IMR-90 (cell line): ENCODE results near the gene LHPP. TPM values are rescaled to one million over a fixed set of nuclear protein-coding genes. Genes with fewer than 3 reads are reported as not detected.

Source experiments
- ATAC-seq: fragments of 200-7000 bp; cut with Tn5 transposase; 2 replicates; pipeline ENCODE4 v1.9.1; 2020; ENCODE audit warnings: low read depth, mild to moderate bottlenecking, moderate library complexity
- BruUV-seq: library from RNA; stranded (reverse); fragments of 400-500 nt; replicated peaks from 2 replicates; lab custom pipeline; 2021; lab: Mats Ljungman, UMichigan
- CTCF ChIA-PET: fragments of 300-600 bp; formaldehyde crosslinking; extraction: SDS; loops from one replicate; lab custom pipeline; 2021; ENCODE audit warnings: antibody characterized with exemption; lab: Yijun Ruan, JAX
- POLR2A ChIA-PET: fragments of 300-600 bp; sonication (Branson Sonifier 250); formaldehyde crosslinking; loops from one replicate; lab custom pipeline; 2022; ENCODE audit warnings: antibody characterized with exemption; ENCODE audit not compliant: unreplicated experiment; lab: Charles Lee
- DNase-seq: peaks from one replicate; pipeline ENCODE4 v3.0.0; 2013
- H2AFZ ChIP-seq: replicated peaks from 2 replicates; pipeline ENCODE3; 2013; ENCODE audit warnings: low read length, mild to moderate bottlenecking; ENCODE audit not compliant: poor library complexity
- H2AK5ac ChIP-seq: 2 replicates; pipeline ENCODE4 v1.6.1; 2013; ENCODE audit warnings: low read depth, low read length, inconsistent platforms
- H2AK9ac ChIP-seq: replicated peaks from 2 replicates; pipeline ENCODE3; 2013; ENCODE audit warnings: mild to moderate bottlenecking, low read depth, low read length, moderate library complexity; ENCODE audit not compliant: poor library complexity
- H2BK120ac ChIP-seq: 2 replicates; pipeline ENCODE4 v1.6.1; 2013; ENCODE audit warnings: low read depth, low read length, inconsistent platforms
- H2BK15ac ChIP-seq: 3 replicates; pipeline ENCODE4 v1.6.1; 2013; ENCODE audit warnings: low read depth, low read length, inconsistent platforms
- H2BK20ac ChIP-seq: 2 replicates; pipeline ENCODE4 v1.6.1; 2013; ENCODE audit warnings: low read depth, mild to moderate bottlenecking, inconsistent platforms, low read length, moderate library complexity
- H2BK5ac ChIP-seq: 2 replicates; pipeline ENCODE4 v1.6.1; 2013; ENCODE audit warnings: mild to moderate bottlenecking, low read depth, low read length, inconsistent platforms; ENCODE audit not compliant: poor library complexity, severe bottlenecking
- H3K14ac ChIP-seq: replicated peaks from 2 replicates; pipeline ENCODE4 v1.6.1; 2013; ENCODE audit warnings: low read depth, low read length, inconsistent platforms
- H3K18ac ChIP-seq: 2 replicates; pipeline ENCODE4 v1.6.1; 2013; ENCODE audit warnings: low read depth, low read length, control low read depth
- H3K23ac ChIP-seq: 2 replicates; pipeline ENCODE4 v1.6.1; 2013; ENCODE audit warnings: low read depth, low read length, inconsistent platforms
- H3K27ac ChIP-seq: 2 replicates; pipeline ENCODE4 v1.5.1; 2013; ENCODE audit warnings: mild to moderate bottlenecking, control low read depth, low read length; ENCODE audit not compliant: insufficient read depth
- H3K27me3 ChIP-seq: 2 replicates; pipeline ENCODE4 v1.6.1; 2013; ENCODE audit warnings: low read length; ENCODE audit not compliant: control insufficient read depth, insufficient read depth
- H3K36me3 ChIP-seq: 2 replicates; pipeline ENCODE4 v1.6.1; 2013; ENCODE audit warnings: low read length, mixed read lengths; ENCODE audit not compliant: control insufficient read depth, insufficient read depth
- H3K4ac ChIP-seq: 2 replicates; pipeline ENCODE4 v1.6.1; 2013; ENCODE audit warnings: low read depth, low read length, inconsistent platforms
- H3K4me1 ChIP-seq: 2 replicates; pipeline ENCODE4 v1.6.1; 2013; ENCODE audit warnings: low read length, mixed read lengths; ENCODE audit not compliant: control insufficient read depth, insufficient read depth
- H3K4me2 ChIP-seq: 2 replicates; pipeline ENCODE4 v1.6.1; 2013; ENCODE audit warnings: low read depth, mild to moderate bottlenecking, control low read depth, low read length, moderate library complexity
- H3K4me3 ChIP-seq: 2 replicates; pipeline ENCODE4 v1.5.1; 2013; ENCODE audit warnings: low read depth, mild to moderate bottlenecking, control low read depth, low read length, moderate library complexity; ENCODE audit not compliant: insufficient read depth
- H3K56ac ChIP-seq: 2 replicates; pipeline ENCODE4 v1.6.1; 2013; ENCODE audit warnings: low read length, inconsistent platforms; ENCODE audit not compliant: insufficient read depth; ENCODE audit errors: extremely low read depth
- H3K79me1 ChIP-seq, 2 experiments: 2 replicates each; pipeline ENCODE4 v1.6.1; 2013; ENCODE audit warnings: low read length in 2 of 2, inconsistent platforms in 1 of 2, low read depth in 1 of 2
- H3K9ac ChIP-seq: 2 replicates; pipeline ENCODE4 v1.6.1; 2013; ENCODE audit warnings: low read depth, low read length, control low read depth
- H3K9me1 ChIP-seq: 2 replicates; pipeline ENCODE4 v1.6.1; 2013; ENCODE audit warnings: low read length, inconsistent platforms; ENCODE audit not compliant: insufficient read depth
- H3K9me3 ChIP-seq: 2 replicates; pipeline ENCODE4 v1.6.1; 2013; ENCODE audit warnings: low read length; ENCODE audit not compliant: control insufficient read depth, insufficient read depth
- H4K20me1 ChIP-seq: 2 replicates; pipeline ENCODE4 v1.6.1; 2013; ENCODE audit warnings: low read length, inconsistent platforms; ENCODE audit not compliant: insufficient read depth
- H4K5ac ChIP-seq: 2 replicates; pipeline ENCODE4 v1.6.1; 2013; ENCODE audit warnings: mild to moderate bottlenecking, low read depth, low read length, control low read depth
- H4K8ac ChIP-seq, 2 experiments: 2 replicates each; pipeline ENCODE4 v1.6.1; 2013; ENCODE audit warnings: low read depth in 2 of 2, low read length in 2 of 2, control low read depth in 1 of 2, inconsistent platforms in 1 of 2
- H4K91ac ChIP-seq: 2 replicates; pipeline ENCODE4 v1.6.1; 2013; ENCODE audit warnings: low read depth, low read length, inconsistent platforms; ENCODE audit not compliant: insufficient read depth
- CHD1 ChIP-seq: IDR thresholded peaks from 2 replicates; pipeline ENCODE4 v1.6.1; 2012; ENCODE audit warnings: low read depth, low read length, improper control_type of control experiment
- ELK1 ChIP-seq: fragments of 150-350 bp; IDR thresholded peaks from 2 replicates; pipeline ENCODE4 v1.6.1; 2016; ENCODE audit warnings: low read depth, mild to moderate bottlenecking, low read length, moderate library complexity, borderline replicate concordance
- MAZ ChIP-seq: IDR thresholded peaks from 2 replicates; pipeline ENCODE4 v1.6.1; 2012; ENCODE audit warnings: low read depth, mild to moderate bottlenecking, low read length, improper control_type of control experiment, moderate library complexity, borderline replicate concordance
- MXI1 ChIP-seq: IDR thresholded peaks from 2 replicates; pipeline ENCODE4 v1.6.1; 2012; ENCODE audit warnings: low read depth, mild to moderate bottlenecking, low read length, moderate library complexity, borderline replicate concordance
- POLR2A ChIP-seq: IDR thresholded peaks from 2 replicates; pipeline ENCODE4 v1.6.1; 2012; ENCODE audit warnings: mild to moderate bottlenecking, low read depth, low read length
- RFX5 ChIP-seq: IDR thresholded peaks from 2 replicates; pipeline ENCODE4 v1.8.0; 2012; ENCODE audit warnings: low read depth, mild to moderate bottlenecking, low read length, moderate library complexity
- SMC3 ChIP-seq: fragments of 150-350 bp; IDR thresholded peaks from 2 replicates; pipeline ENCODE4 v1.6.1; 2016; ENCODE audit warnings: low read depth, mild to moderate bottlenecking, antibody characterized with exemption, low read length, moderate library complexity
- WGBS, 2 experiments: methylation state at CpG; one replicate each; pipeline versions ENCODE4 v1.1.5 to v1.1.7; 2013; ENCODE audit warnings: missing lambda C conversion rate in 2 of 2; ENCODE audit not compliant: insufficient read length in 1 of 2; ENCODE audit errors: extremely low coverage in 2 of 2; 5-methylcytosine and 5-hydroxymethylcytosine counted together
- dilution Hi-C: fragments of 300-500 bp; cut with HindIII; formaldehyde crosslinking; loops from one replicate; pipeline ENCODE4 v1.14.3; 2018; ENCODE audit warnings: low sequenced_read_pairs; ENCODE audit not compliant: unreplicated experiment
- in situ Hi-C: fragments of 300-500 bp; cut with MboI; formaldehyde crosslinking; loops from 3 replicates; pipeline ENCODE4 v1.14.3; 2019; ENCODE audit warnings: low sequenced_read_pairs, inconsistent platforms, mixed read lengths
- intact Hi-C: fragments of 100-400 bp; cut with micrococcal nuclease; formaldehyde crosslinking; loops from 2 replicates; pipeline ENCODE4 v1.10.0; 2022
- polyA plus RNA-seq, 3 experiments: library from polyadenylated mRNA; depleted of rRNA; stranded (reverse); fragments of >200 nt; gene quantifications; 2 replicates each; pipeline ENCODE4 v1.2.3, GENCODE V29; 2012; ENCODE audit warnings: low replicate concordance in 1 of 3
- total RNA-seq: library from RNA; depleted of rRNA; stranded (reverse); fragments of >200 nt; gene quantifications from 2 replicates; pipeline ENCODE4 v1.2.3, GENCODE V29; 2012
- TF ChIP-seq, protein P1 (sequence below): conservative IDR thresholded peaks from 2 replicates; pipeline ENCODE4 v1.5.1; 2012; ENCODE audit warnings: mild to moderate bottlenecking, low read depth, low read length, improper control_type of control experiment
- TF ChIP-seq, protein P2 (sequence below): fragments of 150-350 bp; IDR thresholded peaks from 2 replicates; pipeline ENCODE4 v1.6.1; 2017; ENCODE audit warnings: mild to moderate bottlenecking, antibody characterized with exemption, low read length, low read depth

Gene LHPP
- total and polyA plus RNA-seq, 2 of the 4 experiments (the other 2 are of a cell fraction): 2.7 to 8.3 TPM

DNA sequence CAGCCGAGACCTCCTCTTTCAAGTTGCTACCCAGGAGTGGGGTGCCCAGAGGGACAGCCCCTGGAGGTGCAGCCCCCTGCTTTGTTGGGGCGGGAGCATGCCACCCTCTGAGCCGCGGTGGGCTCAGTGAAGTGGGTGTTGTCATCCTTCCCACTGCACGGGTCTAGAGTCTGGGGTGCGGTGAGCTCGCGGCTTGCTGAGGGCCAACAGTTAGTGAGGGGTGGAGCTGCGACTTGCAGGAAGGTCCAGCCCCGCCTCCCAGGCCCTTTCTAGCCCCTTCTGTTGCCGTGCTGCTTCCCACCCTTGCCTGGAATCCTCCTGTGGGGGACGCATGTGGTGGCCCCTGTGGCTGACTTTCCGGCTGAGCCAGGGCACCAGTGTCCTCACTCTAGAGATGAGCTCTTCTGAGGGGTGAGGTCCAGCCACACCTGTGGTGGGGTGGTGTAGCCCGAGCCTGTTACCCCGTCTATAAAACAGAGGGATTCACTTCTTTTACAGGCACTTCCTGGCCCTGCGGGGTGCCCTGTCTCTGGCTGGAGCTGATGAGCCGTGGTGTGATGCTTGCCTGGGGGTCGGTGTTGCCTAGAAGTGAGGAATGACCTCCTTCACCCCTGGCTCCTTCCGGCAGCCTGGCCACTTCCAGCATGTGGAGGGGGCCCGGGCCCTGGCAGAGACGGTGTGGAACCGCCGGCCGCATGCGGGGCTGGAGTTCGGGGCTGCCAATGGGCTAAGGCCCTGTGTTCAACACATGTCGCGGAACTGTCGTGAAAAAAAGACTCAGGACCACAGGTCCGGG, 154.6 kb downstream of the LHPP start:
- Histone ChIP-seq H3K4me1 (peaks cover 2% of the 10 kb centered on the region; the same call in 1 of the 2 replicates), H2BK5ac (no peak overlapping the region), H3K27ac (no peak overlapping the region), H3K56ac (no peak overlapping the region), H3K4me3 (no peak overlapping the region), H2BK15ac (no peak overlapping the region), H3K23ac (no peak overlapping the region), H4K8ac (no peak overlapping the region), H4K91ac (no peak overlapping the region), H2AK9ac (no peak overlapping the region), H3K9me1 (no peaks in the 10 kb centered on the region), H3K14ac (no peak overlapping the region), H2BK120ac (no peak overlapping the region), H2AK5ac (no peak overlapping the region), H3K9ac (no peak overlapping the region), H4K5ac (no peak overlapping the region), H3K4me2 (no peak overlapping the region), H3K79me1 (no peaks in the 10 kb centered on the region), H2AFZ (no peak overlapping the region), H3K4ac (no peak overlapping the region), H2BK20ac (no peak overlapping the region), H3K9me3 (no peaks in the 10 kb centered on the region), H3K18ac (no peak overlapping the region), H3K27me3 (no peaks in the 10 kb centered on the region), H4K20me1 (no peaks in the 10 kb centered on the region; the same call in 1 of the 2 replicates), H3K36me3 (no peaks in the 10 kb centered on the region)
- in situ Hi-C loops (no loop called here), intact Hi-C loops (no loop called here), dilution Hi-C loops (no loop called here)
- TF ChIP-seq, protein P1, sequence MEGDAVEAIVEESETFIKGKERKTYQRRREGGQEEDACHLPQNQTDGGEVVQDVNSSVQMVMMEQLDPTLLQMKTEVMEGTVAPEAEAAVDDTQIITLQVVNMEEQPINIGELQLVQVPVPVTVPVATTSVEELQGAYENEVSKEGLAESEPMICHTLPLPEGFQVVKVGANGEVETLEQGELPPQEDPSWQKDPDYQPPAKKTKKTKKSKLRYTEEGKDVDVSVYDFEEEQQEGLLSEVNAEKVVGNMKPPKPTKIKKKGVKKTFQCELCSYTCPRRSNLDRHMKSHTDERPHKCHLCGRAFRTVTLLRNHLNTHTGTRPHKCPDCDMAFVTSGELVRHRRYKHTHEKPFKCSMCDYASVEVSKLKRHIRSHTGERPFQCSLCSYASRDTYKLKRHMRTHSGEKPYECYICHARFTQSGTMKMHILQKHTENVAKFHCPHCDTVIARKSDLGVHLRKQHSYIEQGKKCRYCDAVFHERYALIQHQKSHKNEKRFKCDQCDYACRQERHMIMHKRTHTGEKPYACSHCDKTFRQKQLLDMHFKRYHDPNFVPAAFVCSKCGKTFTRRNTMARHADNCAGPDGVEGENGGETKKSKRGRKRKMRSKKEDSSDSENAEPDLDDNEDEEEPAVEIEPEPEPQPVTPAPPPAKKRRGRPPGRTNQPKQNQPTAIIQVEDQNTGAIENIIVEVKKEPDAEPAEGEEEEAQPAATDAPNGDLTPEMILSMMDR: no peak
- no peak for TF ChIP-seq RFX5
- no peak for TF ChIP-seq POLR2A
- TF ChIP-seq MXI1: no peak
- TF ChIP-seq ELK1: no peak
- TF ChIP-seq, protein P2, sequence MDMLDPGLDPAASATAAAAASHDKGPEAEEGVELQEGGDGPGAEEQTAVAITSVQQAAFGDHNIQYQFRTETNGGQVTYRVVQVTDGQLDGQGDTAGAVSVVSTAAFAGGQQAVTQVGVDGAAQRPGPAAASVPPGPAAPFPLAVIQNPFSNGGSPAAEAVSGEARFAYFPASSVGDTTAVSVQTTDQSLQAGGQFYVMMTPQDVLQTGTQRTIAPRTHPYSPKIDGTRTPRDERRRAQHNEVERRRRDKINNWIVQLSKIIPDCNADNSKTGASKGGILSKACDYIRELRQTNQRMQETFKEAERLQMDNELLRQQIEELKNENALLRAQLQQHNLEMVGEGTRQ: no peak
- no peak for TF ChIP-seq CHD1
- no peak for TF ChIP-seq MAZ
- TF ChIP-seq SMC3: no peak
- CTCF ChIA-PET: no interaction called here
- POLR2A ChIA-PET: no interaction called here
- WGBS, 2 experiments: 89% methylated on average over 8 of the region's 30 CpGs; no CpG with 5 or more reads in 1 of the 2 experiments
- DNase-seq (no peak), ATAC-seq (no peak)
- BruUV-seq: no TSS peak
